GM12801 (cell line): ENCODE results near the gene YIF1A.

Experiments
- TF ChIP-seq, protein P1 (sequence below): IDR thresholded peaks from one replicate; pipeline ENCODE4 v1.5.1; 2011; ENCODE audit warnings: control low read depth; ENCODE audit not compliant: insufficient read length; ENCODE audit errors: extremely low read depth

YIF1A gene

DNA sequence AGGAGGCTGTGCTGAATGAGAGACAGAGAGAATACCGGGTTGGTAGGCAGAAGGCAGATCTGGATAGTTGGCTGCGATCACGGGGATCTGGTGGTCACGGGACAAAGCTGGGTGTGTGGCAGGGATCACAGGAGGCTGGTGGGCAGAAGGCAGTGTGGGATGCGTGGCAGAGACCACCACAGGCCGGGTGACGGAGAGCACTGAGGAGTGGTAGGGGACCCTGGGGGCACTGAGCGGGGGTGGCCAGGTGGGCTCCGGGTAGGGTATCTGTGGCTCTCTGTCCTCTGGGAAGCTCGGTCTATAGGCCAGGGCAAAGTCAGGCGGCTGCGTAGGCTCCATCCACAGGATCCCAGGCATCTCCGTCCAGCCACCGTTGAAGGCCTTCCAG, 26.5 kb upstream of the YIF1A start:
- TF ChIP-seq, protein P1, sequence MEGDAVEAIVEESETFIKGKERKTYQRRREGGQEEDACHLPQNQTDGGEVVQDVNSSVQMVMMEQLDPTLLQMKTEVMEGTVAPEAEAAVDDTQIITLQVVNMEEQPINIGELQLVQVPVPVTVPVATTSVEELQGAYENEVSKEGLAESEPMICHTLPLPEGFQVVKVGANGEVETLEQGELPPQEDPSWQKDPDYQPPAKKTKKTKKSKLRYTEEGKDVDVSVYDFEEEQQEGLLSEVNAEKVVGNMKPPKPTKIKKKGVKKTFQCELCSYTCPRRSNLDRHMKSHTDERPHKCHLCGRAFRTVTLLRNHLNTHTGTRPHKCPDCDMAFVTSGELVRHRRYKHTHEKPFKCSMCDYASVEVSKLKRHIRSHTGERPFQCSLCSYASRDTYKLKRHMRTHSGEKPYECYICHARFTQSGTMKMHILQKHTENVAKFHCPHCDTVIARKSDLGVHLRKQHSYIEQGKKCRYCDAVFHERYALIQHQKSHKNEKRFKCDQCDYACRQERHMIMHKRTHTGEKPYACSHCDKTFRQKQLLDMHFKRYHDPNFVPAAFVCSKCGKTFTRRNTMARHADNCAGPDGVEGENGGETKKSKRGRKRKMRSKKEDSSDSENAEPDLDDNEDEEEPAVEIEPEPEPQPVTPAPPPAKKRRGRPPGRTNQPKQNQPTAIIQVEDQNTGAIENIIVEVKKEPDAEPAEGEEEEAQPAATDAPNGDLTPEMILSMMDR, result no peak

DNA sequence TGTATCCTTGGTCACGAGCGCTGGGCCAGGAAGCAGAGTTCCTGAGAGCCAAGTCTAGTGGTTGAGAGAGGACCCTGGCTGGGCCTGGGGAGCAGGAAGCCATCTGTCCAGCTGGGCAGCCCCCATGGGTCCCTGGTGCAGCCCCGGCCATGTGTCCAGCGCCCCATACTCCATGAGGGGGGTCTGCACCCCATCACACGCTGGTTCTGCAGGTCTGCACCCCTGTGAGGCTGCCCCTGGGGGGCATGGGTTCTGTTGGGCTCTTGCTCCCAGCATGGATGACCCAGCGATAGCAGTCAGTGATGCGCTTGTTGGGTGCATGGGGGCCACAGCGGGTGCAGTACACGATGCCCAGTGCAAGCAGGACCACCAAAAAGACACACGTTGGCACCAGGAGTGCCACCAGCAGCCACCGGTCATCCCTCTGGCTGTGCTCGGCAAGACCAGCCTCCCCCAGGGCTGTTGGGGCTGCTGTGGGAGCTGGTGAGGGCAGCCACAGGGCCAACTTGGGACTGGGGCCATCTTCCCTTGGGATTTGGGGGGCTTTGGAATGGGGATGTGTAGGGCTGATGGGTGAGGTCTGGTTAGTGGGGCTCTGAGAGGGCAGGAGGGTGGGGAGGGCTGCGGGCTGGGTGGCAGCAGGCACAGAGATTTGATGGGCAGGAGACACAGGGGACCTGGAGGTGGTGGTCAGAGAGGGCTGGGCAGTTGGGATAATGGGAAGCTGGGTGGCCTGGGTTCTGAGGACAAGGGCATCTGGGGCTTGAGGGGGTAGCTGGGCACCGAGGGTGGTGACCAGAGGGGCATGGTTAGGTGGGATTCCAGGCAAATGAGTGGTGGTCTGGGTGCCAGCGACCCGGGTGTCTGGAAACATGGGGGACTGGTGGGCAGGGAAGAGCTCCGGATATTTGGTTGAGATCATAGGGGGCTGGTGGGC, 25.9 kb upstream of the YIF1A start:
- TF ChIP-seq, protein P1, result no peak

DNA sequence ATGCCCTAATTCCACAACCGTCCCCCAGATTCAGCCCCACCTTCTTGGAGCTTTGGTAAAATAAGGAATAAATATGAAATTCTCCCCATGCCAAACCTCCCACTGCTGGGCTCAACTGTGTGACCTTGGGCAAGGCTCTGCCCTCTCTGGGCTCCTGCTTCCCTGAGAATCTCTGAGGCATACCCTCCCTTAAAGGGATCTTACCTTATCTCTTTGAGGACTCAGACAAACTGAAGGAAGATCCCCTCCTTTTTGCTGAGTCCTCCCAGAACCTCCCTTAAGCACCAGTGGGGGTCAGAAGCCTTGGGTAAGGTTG, 25.2 kb upstream of the YIF1A start:
- TF ChIP-seq, protein P1, result no peak

DNA sequence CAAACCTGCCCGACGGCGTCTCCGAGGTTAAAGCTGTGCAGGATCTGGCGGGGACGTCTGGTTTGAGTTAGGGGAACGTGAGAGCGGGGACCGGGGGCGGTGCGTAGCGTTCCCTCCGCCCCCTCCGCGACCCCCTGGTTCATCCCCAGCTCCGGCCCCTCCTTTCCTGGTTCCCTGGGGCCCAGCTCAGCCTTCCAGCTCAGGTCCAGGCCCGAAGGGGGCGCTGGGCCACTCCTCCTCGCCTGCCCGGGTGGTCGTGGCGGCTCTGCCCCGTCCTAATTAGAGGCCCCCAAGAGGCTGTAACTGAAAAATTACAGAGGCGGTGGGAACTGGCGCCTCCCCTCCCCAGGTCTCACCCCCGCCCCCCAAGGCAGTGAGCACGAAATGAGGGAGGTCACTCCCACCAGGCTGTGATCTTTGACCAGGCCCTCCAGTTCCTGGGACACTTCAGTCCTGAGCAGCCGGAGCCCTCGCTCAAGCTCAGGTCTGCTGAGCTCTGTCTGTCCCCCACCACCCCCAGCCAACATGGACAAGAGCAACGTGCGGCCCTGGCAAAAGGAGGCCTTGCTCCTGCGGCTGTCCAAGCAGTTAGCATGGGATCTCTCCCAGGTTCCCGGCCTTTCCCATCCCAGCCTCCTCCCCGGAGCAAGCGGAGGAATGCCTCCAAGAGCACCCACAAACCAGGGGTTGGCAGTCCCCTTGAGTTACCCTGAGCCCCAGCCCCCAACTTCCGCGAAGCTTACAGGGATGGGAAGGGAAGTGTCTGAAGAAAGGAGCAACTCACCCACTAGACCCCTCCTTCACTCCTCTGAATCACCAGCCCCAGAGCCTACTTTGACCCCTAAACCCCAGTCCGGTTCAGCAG, 24.6 kb upstream of the YIF1A start:
- TF ChIP-seq, protein P1, result no peak

DNA sequence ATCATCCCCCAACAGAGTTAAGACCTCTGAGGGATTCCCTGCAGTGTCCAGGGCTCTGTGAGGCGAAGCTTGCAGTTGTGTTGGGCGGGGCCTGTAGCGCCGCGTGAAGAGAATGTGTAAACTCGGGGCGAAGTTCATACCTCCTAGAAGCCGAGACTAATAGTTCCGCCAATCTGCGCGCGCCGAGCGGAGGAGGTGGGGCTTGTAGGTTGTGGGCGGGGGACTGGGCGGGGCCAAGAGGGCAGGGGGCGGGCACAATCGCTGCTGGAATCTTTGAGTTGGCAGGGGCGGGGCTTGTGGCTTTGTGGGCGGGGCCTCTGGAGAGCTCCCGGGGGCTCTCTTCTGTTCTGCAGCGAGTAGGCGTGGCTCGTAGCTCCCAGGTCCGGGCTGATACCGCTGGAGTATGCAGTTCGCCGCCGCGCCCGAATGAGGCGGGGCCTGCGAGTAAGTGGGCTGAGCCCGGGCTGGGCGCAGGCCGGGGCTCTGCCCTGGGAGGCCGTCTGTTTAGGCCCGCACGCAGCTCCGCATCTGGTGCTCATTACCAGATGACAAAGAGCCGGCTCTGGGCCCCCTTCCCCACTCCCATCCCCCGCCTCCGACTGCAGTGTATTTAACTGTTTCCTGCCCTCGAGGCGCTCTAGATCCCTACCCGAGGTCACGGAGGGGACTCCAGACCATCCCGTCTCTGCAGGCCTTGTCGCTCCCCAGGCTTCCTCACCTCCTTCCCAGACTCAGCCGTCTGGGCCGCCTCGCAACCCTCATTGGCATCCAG, 23.8 kb upstream of the YIF1A start:
- TF ChIP-seq, protein P1, result no peak

DNA sequence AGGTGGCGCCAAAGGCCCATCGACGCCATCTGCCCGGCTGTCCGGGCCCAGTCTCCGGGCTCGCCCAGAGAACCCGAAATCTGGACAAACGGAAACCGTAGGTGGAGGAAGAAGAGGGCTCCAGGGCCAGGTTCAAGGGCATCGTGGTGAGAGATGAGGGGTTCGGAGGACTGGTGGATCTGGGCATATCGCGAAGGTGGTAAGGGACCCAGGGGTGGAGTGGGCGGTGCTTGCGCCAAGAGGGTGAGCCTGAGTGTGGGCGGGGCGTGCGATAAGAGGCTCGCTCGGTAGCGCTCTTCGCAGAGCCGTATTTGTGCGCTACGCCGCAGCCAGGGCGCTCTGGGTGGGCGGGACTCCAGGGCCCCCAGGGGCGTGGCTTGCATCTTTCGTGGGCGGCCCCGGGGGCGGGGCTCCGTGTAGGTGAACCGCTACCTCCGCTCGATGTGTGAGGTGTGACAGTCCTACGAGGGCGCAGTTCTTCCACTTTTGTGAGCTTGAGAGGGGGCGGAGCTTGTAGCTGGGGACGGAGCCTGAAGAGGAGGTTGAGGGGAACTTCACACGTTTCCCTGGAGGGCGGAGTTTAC, 23.1 kb upstream of the YIF1A start:
- TF ChIP-seq, protein P1, result no peak
